GM18909 (cell line): ENCODE results near the gene NEMP1.
"Not testable (repeated sequence)": the region's sequence is repeated elsewhere in the genome, so short reads cannot be mapped to it uniquely, and the experiment has no call there.

ENCODE experiments used
- ATAC-seq: cut with Tn5 transposase; IDR thresholded peaks from one replicate; pipeline ENCODE4 v1.9.1; 2021; ENCODE audit warnings: mild to moderate bottlenecking; ENCODE audit not compliant: unreplicated experiment, poor library complexity

The NEMP1 gene

DNA sequence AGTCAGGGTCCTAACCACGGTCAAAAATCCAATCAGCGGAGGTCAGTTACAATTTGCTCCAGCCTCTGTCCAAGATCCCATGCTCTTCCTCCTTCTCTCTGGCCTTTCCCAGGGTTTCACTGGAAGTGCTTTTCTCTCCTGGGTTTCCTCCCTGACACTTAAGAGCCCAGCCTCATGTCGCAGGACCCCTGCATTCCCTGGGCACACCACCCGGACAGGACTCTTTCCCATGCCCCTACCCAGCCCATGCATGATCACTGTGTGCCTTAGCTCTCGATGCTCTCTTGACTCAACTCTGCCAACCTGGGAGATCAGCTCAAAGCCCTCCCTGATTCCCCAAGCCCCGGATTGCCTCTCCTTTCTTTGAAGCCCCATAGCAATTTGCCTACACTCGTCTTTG, 46.8 kb downstream of the NEMP1 start:
- no peak for ATAC-seq

DNA sequence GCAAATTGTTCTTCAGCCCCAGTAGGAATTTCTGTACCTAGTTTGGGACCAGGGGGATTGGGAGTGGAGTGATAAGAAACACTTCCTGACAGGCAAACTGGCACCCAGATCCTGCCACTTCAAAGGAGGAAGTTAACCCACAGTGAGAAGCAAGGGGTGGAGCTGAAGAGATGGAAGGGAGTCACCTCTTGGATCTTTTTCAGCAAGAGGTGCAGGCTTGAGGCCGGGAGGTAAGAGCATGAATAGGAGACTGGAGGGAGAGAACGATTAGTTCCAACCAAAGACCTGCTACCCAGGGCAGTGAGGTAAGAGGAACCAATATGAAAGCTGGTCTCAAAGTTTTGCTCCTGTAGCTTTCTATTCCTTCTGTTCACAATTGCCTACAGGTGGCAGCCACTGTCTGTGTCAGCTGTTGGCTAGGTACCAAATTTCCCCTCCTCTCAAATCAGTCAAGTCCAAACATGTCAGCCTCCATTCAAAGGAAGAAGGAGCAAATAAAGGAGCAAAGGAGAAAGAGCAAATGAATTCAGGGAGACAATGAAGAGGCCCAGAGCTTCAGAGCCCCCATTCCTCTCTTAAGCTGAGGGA, 47.4 kb downstream of the NEMP1 start:
- peak; percentile 56 for ATAC-seq

DNA sequence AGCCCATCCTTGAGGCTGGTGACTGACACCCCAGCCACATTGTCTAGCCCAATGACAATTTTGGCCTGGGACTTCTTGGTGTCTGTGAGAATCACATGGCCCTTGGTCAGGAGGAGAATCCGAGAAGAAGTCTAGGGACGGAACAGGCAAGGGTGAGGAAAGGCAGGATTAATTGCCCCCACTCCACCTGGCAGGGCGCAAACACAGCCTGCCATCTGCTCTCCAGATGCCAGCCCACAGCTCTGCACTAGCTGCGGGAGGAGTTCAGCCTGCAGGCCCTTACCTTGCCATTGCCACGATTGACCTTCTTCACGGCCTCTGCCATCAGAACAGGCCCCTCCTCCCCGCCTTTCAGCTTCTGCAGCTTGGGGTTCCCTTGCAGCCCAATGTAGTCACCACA, 49.1 kb downstream of the NEMP1 start:
- ATAC-seq, result no peak

DNA sequence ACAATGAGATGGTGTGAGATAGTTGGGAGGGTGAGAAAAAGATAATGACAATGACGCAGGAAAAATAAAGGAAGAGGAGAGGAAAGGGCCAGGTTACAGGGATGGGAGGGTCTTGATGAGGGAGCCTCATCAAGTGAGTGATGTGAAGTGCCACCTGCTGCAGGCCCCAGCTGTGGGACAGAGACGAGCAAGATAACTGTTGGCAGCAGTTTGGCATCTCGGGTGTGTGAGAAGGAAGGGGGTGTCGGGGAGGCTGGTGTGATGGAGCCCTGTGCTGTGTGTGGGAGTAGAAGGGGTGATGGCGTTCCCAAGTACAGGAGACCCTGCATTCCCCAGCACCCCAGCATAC, 50.8 kb downstream of the NEMP1 start:
- ATAC-seq, result no peak

DNA sequence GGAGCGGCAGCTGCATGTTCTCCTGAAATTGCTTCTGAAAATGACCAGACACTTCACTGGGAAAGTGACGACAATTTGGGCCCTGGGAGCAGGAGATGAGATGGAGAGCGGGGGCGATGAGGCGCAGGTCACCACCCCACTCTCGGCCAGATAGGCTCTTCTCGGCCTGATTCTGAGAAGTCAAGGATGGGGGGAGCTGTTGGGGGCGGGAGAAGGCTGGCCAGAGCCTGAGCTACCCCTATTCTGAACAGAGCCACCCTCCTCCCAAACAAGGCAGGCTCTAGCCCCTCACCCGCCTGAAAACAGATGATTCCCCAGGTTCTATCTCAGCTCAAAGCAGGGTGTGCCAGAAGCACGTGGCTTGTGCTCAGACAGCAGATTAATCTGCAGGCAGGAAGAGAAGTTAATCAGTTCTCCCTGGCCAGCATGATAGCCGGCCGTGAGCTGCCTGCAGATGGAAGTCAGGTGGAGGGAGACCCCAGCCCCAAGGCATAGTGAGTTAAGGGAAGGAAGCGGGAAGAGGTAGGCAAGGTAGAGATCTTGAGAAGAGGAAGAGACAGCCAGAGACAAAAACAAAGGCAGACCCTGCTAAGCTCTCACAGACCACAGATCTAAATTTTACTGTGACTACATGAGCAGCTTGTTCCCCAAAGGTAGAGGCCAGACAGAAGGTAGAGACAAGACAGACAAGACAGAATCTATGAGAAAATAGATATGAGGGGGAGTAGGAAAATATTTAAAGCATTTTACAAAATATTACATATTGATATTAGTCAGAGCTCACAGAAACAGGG, 51.4 kb downstream of the NEMP1 start:
- ATAC-seq, result no peak

DNA sequence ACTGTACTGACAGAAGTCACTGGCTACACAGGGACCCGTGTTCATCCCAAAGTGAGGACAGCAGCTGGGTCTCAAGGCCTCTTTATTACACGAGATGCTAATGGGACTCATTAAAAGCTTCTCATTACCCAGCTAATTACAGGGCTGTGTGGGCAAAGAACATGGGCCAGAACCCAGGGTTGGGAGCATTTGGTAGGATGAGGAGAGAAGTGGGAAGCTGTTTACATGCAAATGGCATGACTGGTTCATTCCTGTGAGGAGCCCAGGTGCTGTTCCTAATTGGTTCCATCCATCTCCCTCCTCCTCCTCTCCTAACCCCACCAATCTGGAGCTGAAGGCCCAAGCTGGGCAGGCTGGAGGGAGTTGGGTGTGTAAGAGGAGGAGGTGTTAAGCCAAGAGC, 53.4 kb downstream of the NEMP1 start:
- no peak for ATAC-seq

DNA sequence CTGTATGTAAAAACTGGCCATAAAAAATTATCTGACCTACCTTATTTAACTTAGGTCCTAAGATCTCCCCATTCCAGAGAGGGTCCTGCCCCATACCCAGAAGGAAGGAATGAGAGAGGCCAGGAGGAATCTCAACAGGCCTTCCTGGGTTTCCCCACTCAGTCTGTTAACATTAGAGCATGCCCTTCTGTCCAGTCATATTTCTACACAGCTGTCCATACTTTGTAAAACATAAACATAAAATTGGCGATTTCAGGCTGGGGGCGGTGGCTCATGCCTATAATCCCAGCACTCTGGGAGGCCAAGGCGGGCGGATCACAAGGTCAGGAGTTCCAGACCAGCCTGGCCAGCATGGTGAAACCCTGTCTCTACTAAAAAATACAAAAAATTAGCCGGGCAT, 56.3 kb downstream of the NEMP1 start:
- ATAC-seq, result not testable (repeated sequence)

DNA sequence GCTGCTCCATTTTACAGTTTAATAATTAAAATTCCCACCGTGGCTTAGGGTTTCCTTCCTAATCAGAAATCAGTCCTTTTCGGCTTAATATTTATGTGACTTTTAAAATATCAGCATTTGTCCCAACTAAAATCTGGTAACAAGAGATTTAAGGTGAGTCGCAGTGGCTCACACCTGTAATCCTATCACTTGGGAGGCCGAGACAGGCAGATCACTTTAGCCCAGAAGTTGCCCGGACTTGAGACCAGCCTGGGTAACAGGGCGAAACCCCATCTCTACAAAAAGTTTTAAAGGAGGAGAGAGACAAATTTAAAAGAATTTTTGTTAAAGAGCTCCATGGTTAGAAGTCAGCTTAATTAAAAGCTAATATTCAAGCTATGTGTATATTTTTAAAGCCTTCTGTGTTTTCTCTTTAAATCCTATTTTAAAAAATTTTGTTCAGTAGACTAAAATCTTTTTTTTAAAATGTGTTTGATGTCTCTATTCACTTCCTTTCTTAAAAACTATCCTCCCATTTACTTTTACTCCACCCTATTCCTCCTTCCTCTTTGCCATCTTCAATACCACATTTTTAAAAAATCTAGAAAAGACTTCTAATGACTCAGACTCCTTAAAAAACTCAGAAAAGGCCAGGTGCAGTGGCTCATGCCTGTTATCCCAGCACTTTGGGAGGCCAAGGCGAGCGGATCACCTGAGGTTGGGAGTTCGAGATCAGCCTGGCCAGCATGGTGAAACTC, 58.4 kb downstream of the NEMP1 start:
- no peak for ATAC-seq

DNA sequence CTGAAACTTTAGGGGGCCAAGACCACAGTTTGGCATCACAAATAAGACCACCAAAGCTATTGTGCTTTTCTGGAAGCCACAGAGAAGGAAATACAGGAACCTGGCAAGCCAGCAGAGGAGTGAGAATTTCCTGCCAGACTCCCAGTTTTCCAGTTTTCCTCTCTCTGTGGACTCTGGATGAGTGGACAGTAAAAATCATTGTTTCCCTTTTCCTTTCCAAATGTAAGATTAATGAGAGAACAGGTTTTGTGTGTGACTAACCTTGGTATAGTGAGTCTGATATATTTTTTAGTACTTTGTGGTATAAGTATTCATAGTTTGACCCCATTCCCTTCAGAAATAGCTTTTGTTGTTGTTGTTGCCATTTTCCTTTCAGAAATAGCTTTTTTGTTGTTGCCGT, 59.7 kb downstream of the NEMP1 start:
- ATAC-seq, result no peak

DNA sequence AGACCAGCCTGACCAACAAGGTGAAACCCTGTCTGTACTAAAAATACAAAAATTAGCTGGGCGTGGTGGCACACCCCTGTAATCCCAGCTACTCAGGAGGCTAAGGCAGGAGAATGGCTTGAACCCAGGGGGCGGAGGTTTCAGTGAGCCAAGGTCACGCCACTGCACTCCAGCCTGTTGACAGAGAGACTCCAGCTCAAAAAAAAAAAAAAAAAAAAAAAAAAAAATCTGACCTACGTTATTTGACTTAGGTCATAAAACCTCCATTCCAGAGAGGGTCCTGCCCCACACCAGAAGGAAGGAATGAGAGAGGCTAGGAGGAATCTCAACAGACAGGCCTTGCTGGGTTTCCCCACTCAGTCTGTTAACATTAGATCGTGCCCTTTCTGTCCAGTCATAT, 60.2 kb downstream of the NEMP1 start:
- not testable (repeated sequence) for ATAC-seq

DNA sequence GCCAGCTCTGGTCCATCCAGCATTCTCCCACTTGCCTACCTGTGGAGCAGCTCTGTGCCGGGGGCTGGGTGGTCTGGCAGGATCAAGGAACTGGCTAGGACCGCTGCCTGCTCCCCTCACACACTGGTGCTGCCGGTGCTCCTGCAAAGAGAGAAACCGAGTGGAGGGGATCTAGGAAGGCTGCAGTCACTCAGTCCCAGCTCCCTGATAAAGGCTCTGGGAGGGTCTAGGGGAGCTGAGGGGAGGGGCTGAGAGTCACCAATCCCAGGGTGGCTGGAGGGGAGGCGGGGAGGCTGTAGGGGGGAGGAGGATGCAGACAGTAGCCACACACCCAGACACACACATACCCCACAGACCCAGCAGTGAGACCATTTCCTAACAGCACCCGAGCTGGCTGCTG, 62.2 kb downstream of the NEMP1 start, which contains the start of gene TAC3:
TSS of gene TAC3 (minus strand) at position 182 of the 400 bp plus-strand sequence. CDS start 732 bp downstream, outside the sequence.
- no peak for ATAC-seq

DNA sequence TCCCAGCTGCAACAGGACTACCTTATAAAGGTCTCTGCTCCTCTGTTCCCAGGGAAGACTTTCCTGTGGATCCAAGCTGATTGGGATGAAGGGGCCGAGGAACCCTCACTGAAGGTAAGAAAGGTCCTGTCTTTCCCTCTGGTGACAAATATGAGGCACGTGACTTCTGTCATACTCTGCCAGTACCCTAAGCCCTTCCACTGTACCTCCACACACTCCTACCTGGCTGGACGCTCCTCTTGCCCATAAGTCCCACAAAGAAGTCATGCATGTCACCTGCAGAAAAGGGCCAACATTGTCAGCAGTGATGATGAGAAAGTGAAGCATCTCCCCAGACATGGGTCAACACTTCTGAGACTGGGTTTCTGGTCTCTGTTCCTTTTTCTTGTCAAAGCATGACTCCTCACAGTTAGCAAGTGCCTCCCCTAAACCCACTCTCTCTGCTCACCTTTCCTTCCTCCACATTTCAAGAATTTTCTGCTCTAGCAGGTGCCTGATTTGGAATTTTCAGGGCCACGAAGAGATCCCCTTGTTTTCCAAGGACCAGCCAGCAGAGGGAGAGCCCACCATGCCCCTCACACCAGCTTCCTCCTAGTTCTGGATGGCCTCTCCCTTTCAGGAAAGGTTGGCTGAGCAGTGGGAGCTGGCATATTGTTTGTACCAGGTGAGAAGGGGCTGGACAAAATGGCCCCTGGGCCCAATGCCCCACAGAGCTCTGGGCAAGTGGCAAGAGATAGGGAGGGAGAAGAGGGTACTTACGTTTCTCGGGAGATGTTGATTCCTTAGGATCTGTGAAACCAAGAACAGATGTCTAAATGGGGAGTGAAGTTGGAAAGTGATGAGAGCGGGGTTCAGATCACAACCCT, 65.8 kb downstream of the NEMP1 start:
- ATAC-seq, result no peak

DNA sequence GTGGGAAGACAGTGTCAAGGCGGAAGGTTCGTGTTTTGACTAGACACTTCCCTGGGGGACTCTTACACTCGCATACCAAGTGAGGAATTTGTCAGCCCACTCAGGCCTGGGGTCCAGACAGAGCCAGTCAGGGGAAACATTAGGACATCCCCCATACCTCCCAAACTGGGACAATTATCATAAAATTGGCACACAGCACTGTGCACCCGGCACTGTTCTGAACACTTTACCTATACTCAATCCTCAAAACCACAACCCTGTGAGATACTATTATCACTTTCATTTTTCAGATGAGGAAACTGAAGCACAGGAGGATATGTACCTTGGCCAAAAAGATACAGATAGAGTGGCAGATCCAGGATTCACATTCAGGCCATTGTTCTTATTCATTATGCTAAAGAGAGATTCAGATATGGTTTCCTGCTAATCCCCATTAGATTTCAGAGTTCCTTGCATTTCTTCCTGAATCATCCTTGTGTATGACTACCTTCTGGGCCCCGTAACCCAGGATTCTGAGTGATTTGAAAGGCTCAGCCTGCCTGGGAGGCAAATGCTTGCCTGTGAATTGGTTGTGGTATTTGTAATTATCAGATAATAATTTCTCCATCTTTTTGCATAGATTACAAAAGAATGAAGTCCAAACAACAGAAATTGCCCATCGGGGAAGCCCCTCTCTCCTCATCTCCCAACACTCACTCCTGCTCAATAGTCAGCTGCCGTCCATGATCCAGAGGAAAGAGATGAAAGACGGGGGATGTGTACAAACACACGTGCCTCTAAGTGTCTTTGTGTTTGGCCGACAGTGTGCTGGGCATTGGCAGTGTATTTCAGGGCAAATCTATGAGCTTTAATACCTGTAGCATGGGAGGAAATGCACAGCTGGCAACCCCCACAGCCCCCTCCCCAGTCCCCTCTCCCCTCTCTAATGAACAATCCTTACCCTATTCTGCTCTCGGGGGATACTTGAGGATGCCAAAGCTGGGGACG, 66.9 kb downstream of the NEMP1 start:
- ATAC-seq, result no peak

DNA sequence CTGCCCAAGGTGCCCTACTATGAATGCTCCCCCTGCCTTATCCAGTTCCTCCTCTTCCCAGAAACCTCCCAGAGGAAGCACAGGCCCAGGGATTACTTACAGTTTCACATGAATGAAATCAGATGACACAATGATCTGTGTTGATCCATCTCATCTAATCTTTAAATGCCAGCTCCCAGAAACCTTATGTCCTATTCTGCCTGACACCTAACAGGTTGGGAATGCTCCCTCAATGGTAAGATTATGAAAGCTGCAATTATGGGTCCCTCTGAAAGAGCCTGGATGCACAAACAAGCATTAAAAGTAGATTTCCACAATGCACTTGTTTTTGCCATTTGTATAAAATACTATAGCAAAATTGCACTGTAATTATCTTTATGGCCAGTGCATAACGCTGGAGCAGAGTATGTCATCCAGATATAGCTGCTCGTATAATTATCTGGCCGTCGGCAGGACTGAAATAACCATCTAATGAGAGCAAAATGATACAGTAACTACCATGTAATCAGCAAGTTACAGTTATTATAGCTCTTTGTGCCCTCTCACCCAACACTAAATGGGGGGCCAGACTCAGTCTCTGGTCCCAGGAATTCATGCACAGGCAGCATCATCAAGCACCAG, 67.9 kb downstream of the NEMP1 start:
- ATAC-seq, result no peak

DNA sequence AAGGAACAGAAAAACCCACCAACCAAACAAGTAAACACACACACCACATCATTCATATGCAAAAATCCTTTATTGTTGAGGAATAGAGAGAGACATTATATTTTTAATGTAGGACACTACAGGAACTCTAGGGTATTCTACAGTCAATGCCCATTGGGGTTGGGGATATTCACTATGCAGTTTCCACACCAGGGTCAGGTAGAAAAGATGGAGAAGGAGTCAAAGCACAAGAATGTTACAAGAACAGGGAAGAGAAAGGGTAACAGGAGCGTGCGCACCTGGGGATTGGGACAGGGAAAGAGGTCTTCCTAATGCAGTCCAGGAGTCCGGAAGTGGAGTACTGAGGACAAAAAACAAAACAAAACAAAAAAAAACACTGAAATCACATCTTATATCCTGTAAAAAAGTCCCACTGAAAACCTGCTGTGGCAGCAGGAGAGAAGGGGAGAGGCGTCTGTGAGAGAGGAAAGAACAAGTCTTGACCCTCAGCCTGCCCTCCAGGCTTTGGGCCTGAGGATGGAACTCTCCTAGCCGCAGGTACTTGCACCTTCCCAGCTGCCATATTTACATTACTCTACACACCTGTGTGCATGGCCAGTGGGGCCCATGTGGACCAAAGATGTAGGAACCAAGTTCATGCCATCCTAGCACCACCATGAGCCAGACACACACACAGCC, 68.5 kb downstream of the NEMP1 start:
- no peak for ATAC-seq

DNA sequence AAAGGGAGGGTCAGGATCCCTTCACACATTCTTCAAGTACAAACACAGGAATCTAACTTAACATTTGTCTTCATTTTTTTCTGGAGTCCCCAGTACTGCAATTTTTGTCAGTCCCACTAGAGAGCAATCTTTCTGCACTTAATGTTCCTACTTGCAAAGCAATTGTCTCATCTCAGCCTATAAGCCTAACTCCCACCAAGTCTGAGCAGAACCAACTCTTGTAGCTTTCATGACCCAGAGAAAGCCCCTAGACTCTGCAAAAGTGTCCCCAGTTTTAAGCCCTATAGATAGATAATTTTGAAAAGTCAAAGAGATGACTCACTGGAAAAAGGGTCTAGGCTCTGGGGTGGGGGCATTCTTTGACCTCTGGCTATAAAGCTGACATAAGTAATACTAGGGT, 70.4 kb downstream of the NEMP1 start:
- no peak for ATAC-seq

DNA sequence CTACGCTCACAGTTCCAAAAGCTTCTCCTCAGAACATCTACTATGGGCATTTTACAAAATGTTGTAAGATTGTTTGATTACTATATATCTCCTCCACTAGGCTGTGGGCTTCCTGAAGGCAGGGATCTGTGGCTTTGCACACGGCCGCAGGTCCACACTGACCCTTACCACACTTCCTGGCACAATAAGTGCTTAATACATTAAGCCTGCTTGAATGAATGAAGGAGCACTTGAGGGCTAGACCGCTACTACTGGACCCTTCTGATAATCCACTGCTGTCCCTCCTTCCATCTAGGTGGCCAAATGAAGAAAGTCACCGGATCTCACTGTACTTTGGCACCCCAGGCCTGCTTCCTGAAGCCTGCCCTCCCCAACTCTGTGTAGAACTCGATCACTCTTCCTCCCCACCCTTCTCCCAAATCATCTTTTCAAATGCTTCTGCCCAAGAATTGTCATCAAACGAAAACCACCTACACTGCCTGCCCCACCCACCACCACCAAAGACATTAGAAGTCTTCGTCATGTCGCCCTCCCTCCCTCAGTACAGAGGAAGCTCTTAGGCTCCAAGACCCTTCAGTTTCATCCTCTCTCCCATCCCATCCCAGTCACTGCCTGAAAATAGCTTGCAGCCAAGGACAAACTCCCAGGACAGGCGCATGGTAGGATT, 71.6 kb downstream of the NEMP1 start:
- ATAC-seq, result no peak
